HepG2 (cell line): Measurements from ENCODE around the gene MIA2. TPM values are rescaled to one million over a fixed set of nuclear protein-coding genes. Genes with fewer than 3 reads are reported as not detected.

Experiments used
- ARNTL ChIP-seq: sonication (generic); formaldehyde crosslinking; IDR thresholded peaks from 2 replicates; pipeline ENCODE4 v1.4.0; 2020; ENCODE audit warnings: mild to moderate bottlenecking, missing genetic modification reagents
- GMEB2 ChIP-seq: IDR thresholded peaks from 2 replicates; pipeline ENCODE4 v1.6.1; 2016; ENCODE audit warnings: missing biosample characterization, missing genetic modification reagents, low read depth
- HDAC1 ChIP-seq: sonication (generic); formaldehyde crosslinking; IDR thresholded peaks from 2 replicates; pipeline ENCODE4 v1.5.1; 2020; ENCODE audit warnings: mild to moderate bottlenecking, missing genetic modification reagents
- HINFP ChIP-seq: sonication (generic); formaldehyde crosslinking; IDR thresholded peaks from 2 replicates; pipeline ENCODE4 v1.4.0; 2020; ENCODE audit warnings: low read depth, mild to moderate bottlenecking, missing genetic modification reagents
- KDM3A ChIP-seq: IDR thresholded peaks from 2 replicates; pipeline ENCODE4 v1.6.1; 2018; ENCODE audit warnings: low read depth, missing compliant biosample characterization
- MED1 ChIP-seq: sonication (generic); formaldehyde crosslinking; IDR thresholded peaks from 2 replicates; pipeline ENCODE4 v1.4.0; 2020; ENCODE audit warnings: missing genetic modification reagents
- MEIS2 ChIP-seq: sonication (generic); formaldehyde crosslinking; IDR thresholded peaks from 2 replicates; pipeline ENCODE4 v1.9.0; 2021; ENCODE audit warnings: mild to moderate bottlenecking, missing genetic modification reagents
- PCBP1 ChIP-seq: fragments of 200-400 bp; formaldehyde crosslinking; IDR thresholded peaks from 2 replicates; pipeline ENCODE4 v1.6.1; 2017; ENCODE audit warnings: mild to moderate bottlenecking, low read depth, low read length, borderline replicate concordance
- SATB2 ChIP-seq: sonication (generic); formaldehyde crosslinking; IDR thresholded peaks from 2 replicates; pipeline ENCODE4 v1.5.0; 2020; ENCODE audit warnings: missing genetic modification reagents
- SMAD1 ChIP-seq: sonication (generic); formaldehyde crosslinking; IDR thresholded peaks from 2 replicates; pipeline ENCODE4 v1.4.0; 2020; ENCODE audit warnings: missing genetic modification reagents, low read depth, mild to moderate bottlenecking, borderline replicate concordance
- TAF15 ChIP-seq: fragments of 200-400 bp; formaldehyde crosslinking; IDR thresholded peaks from one replicate; pipeline ENCODE4 v1.6.1; 2018; ENCODE audit warnings: mild to moderate bottlenecking, low read depth, low read length; ENCODE audit not compliant: poor library complexity, severe bottlenecking
- ZBTB14 ChIP-seq: sonication (generic); formaldehyde crosslinking; IDR thresholded peaks from 2 replicates; pipeline ENCODE4 v1.4.0; 2020; ENCODE audit warnings: missing genetic modification reagents
- ZNF276 ChIP-seq: sonication (generic); formaldehyde crosslinking; IDR thresholded peaks from 2 replicates; pipeline ENCODE4 v1.4.0; 2020; ENCODE audit warnings: mild to moderate bottlenecking, low read depth, missing genetic modification reagents
- ZNF280B ChIP-seq: sonication (generic); formaldehyde crosslinking; IDR thresholded peaks from 2 replicates; pipeline ENCODE4 v1.5.0; 2020; ENCODE audit warnings: missing genetic modification reagents, mild to moderate bottlenecking, borderline replicate concordance
- ZNF362 ChIP-seq: sonication (generic); formaldehyde crosslinking; IDR thresholded peaks from 2 replicates; pipeline ENCODE4 v1.4.0; 2020; ENCODE audit warnings: missing genetic modification reagents, mild to moderate bottlenecking, borderline replicate concordance
- ZNF430 ChIP-seq: sonication (generic); formaldehyde crosslinking; IDR thresholded peaks from 2 replicates; pipeline ENCODE4 v1.9.0; 2021; ENCODE audit warnings: mild to moderate bottlenecking, missing genetic modification reagents
- ZNF597 ChIP-seq: sonication (generic); formaldehyde crosslinking; IDR thresholded peaks from 2 replicates; pipeline ENCODE4 v1.5.0; 2020; ENCODE audit warnings: missing genetic modification reagents
- ZNF850 ChIP-seq: sonication (generic); formaldehyde crosslinking; conservative IDR thresholded peaks from 2 replicates; pipeline ENCODE4 v1.9.0; 2021; ENCODE audit warnings: mild to moderate bottlenecking, missing genetic modification reagents
- polyA plus RNA-seq, 8 experiments: library from polyadenylated mRNA; depleted of rRNA in 3 of 8; stranded (reverse) in 7 of 8; unstranded in 1 of 8; fragments of >200 nt; fragmentation: Illumina TruSeq in 4 of 8; extraction: Trizol in 4 of 8; gene quantifications; 2 replicates each; pipeline versions ENCODE4 v1.2.1 to v1.2.3, GENCODE V29; 2011 to 2016; ENCODE audit warnings: low read depth in 4 of 8, missing spikeins in 1 of 8, mixed read lengths in 1 of 8; ENCODE audit not compliant: insufficient read depth in 1 of 8
- total RNA-seq, 5 experiments: library from RNA; depleted of rRNA; stranded (reverse); fragments of >200 nt; fragmentation: Illumina TruSeq; extraction: Trizol; gene quantifications; 2 replicates each; pipeline ENCODE4 v1.2.3, GENCODE V29; 2016; ENCODE audit warnings: low read depth in 1 of 5

The MIA2 gene
- total and polyA plus RNA-seq, 2 of the 13 experiments (the other 11 are each of a cell fraction or from before 2014, with no cell fraction given): 134 to 158 TPM

GRCh38 chr14:39266871-39267607 is 33.3 kb downstream of the MIA2 start (continued):
- TF ChIP-seq ZNF362 (peak; percentile 43), HDAC1 (CRISPR knock-in tag) (peak; percentile 84), MED1 (CRISPR knock-in tag) (peak; percentile 77), ZNF280B (CRISPR knock-in tag) (peak; percentile 97), SMAD1 (peak; percentile 79; the same call in 1 of the 2 replicates), KDM3A (peak; percentile 92), HINFP (CRISPR knock-in tag) (peak; percentile 94; the same call in 1 of the 2 replicates), ZBTB14 (CRISPR knock-in tag) (no peak; the same call in none of the 2 replicates), TAF15 (peak; percentile 99), MEIS2 (CRISPR knock-in tag) (peak; percentile 46; the same call in 1 of the 2 replicates), ZNF430 (CRISPR knock-in tag) (peak; percentile 94), ARNTL (CRISPR knock-in tag) (no peak), PCBP1 (peak; percentile 97), ZNF850 (no peak; the same call in 1 of the 2 replicates), ZNF597 (CRISPR knock-in tag) (peak; percentile 78; the same call in 1 of the 2 replicates), ZNF276 (CRISPR knock-in tag) (peak; percentile 11), GMEB2 (CRISPR knock-in tag) (peak; percentile 57; the same call in 1 of the 2 replicates), SATB2 (CRISPR knock-in tag) (peak; percentile 96)
